B cell (primary cell): ENCODE data around the gene B3GALT2. TPM values are rescaled to one million over a fixed set of nuclear protein-coding genes. Genes with fewer than 3 reads are reported as not detected.

Experiments
- ATAC-seq: fragments of 200-7000 bp; cut with Tn5 transposase; one replicate; pipeline ENCODE4 v1.10.0; 2021; ENCODE audit warnings: low read depth, mild to moderate bottlenecking, moderate number of reproducible peaks, moderate library complexity
- CTCF ChIA-PET: fragments of 350-600 bp; sonication (Branson Sonifier 250); formaldehyde crosslinking; loops from one replicate; lab custom pipeline; 2021; ENCODE audit warnings: antibody characterized with exemption, inconsistent platforms; lab: Charles Lee
- POLR2A ChIA-PET: fragments of 350-600 bp; sonication (Branson Sonifier 250); formaldehyde crosslinking; loops from one replicate; lab custom pipeline; 2021; ENCODE audit warnings: antibody characterized with exemption; lab: Charles Lee
- DNase-seq: peaks from one replicate; pipeline ENCODE4 v3.0.0; 2013
- H2AFZ ChIP-seq: 2 replicates; pipeline ENCODE4 v1.6.1; 2012; ENCODE audit warnings: mild to moderate bottlenecking, low read depth, low read length; ENCODE audit not compliant: insufficient read depth, poor library complexity, severe bottlenecking
- H3K27ac ChIP-seq, 2 donors: 1 replicate in 1 of 2; 2 replicates in 1 of 2; pipeline ENCODE4 v1.5.1; 2012 to 2013; ENCODE audit warnings: low read length in 2 of 2, mild to moderate bottlenecking in 2 of 2, moderate library complexity in 1 of 2
- H3K27me3 ChIP-seq, 4 experiments: fragments of 200-600 bp in 1 of 4; sonication (generic) in 1 of 4; replicated peaks in 1 of 4; 1 replicate in 2 of 4; 2 replicates in 2 of 4; pipeline versions ENCODE4 v1.6.1 to v1.7.0; 2013 to 2016; ENCODE audit warnings: low read length in 3 of 4, mild to moderate bottlenecking in 2 of 4, mixed read lengths in 1 of 4, moderate library complexity in 1 of 4; ENCODE audit not compliant: insufficient read depth in 4 of 4, control insufficient read depth in 3 of 4; ENCODE audit errors: control extremely low read depth in 1 of 4
- H3K36me3 ChIP-seq, 2 experiments: replicated peaks in 1 of 2; 1 replicate in 1 of 2; 2 replicates in 1 of 2; pipeline versions ENCODE4 v1.6.1 to v1.7.1; 2013; ENCODE audit warnings: low read length in 1 of 2; ENCODE audit not compliant: insufficient read depth in 2 of 2, control insufficient read depth in 1 of 2; ENCODE audit errors: control extremely low read depth in 1 of 2, extremely low read depth in 1 of 2
- H3K4me1 ChIP-seq, 2 donors: fragments of 200-600 bp in 1 of 2; sonication (generic) in 1 of 2; 1 replicate in 1 of 2; 2 replicates in 1 of 2; pipeline versions ENCODE4 v1.5.1 to v1.6.1; 2013 to 2017; ENCODE audit warnings: low read length in 2 of 2; ENCODE audit not compliant: control insufficient read depth in 2 of 2, insufficient read depth in 2 of 2
- H3K4me2 ChIP-seq: replicated peaks from 2 replicates; pipeline ENCODE3; 2012; ENCODE audit warnings: mild to moderate bottlenecking, low read depth, low read length; ENCODE audit not compliant: poor library complexity, severe bottlenecking
- H3K4me3 ChIP-seq, 5 experiments: fragments of 200-600 bp in 1 of 5; sonication (generic) in 1 of 5; 1 replicate in 3 of 5; 2 replicates in 2 of 5; pipeline versions ENCODE4 v1.5.1 to v1.7.0; 2011 to 2016; ENCODE audit warnings: low read length in 4 of 5, mild to moderate bottlenecking in 4 of 5, low read depth in 2 of 5, control low read depth in 1 of 5, moderate library complexity in 1 of 5; ENCODE audit not compliant: insufficient read depth in 1 of 5; ENCODE audit errors: control extremely low read depth in 1 of 5, extremely low read depth in 1 of 5
- H3K79me2 ChIP-seq: fragments of 200-600 bp; sonication (generic); one replicate; pipeline ENCODE4 v1.6.0; 2016; ENCODE audit warnings: low read length; ENCODE audit not compliant: control insufficient read depth, insufficient read depth
- H3K9ac ChIP-seq: fragments of 200-600 bp; sonication (generic); 2 replicates; pipeline ENCODE4 v1.6.1; 2017; ENCODE audit warnings: mild to moderate bottlenecking, low read length, moderate library complexity
- H3K9me3 ChIP-seq, 3 donors: one replicate each; pipeline versions ENCODE4 v1.6.1 to v1.7.1; 2013; ENCODE audit warnings: low read length in 2 of 3; ENCODE audit not compliant: control insufficient read depth in 2 of 3, insufficient read depth in 1 of 3; ENCODE audit errors: control extremely low read depth in 1 of 3
- H4K20me1 ChIP-seq: 2 replicates; pipeline ENCODE4 v1.6.0; 2012; ENCODE audit warnings: mild to moderate bottlenecking, low read length; ENCODE audit not compliant: insufficient read depth, control insufficient read depth, poor library complexity, severe bottlenecking
- H3K27ac Mint-ChIP-seq: one replicate; pipeline ENCODE4 v1.8.0; 2021; ENCODE audit warnings: mixed read lengths
- H3K27me3 Mint-ChIP-seq: one replicate; pipeline ENCODE4 v1.8.0; 2021; ENCODE audit warnings: mixed read lengths
- H3K4me1 Mint-ChIP-seq: one replicate; pipeline ENCODE4 v1.8.0; 2021; ENCODE audit warnings: mixed read lengths
- H3K4me3 Mint-ChIP-seq: one replicate; pipeline ENCODE4 v1.8.0; 2021; ENCODE audit warnings: mixed read lengths
- H3K9me3 Mint-ChIP-seq: one replicate; pipeline ENCODE4 v1.8.0; 2022; ENCODE audit warnings: mixed read lengths; ENCODE audit not compliant: insufficient read depth
- CTCF ChIP-seq: fragments of 200-600 bp; IDR thresholded peaks from one replicate; pipeline ENCODE4 v1.8.0; 2022; ENCODE audit warnings: antibody characterized with exemption, mild to moderate bottlenecking
- EZH2 ChIP-seq: IDR thresholded peaks from 2 replicates; pipeline ENCODE4 v1.6.1; 2012; ENCODE audit warnings: borderline replicate concordance, low read depth, mild to moderate bottlenecking, moderate library complexity, low read length; ENCODE audit not compliant: insufficient read depth, poor library complexity, severe bottlenecking
- WGBS: methylation state at CpG from one replicate; pipeline ENCODE4 v1.1.5; 2013; ENCODE audit warnings: missing lambda C conversion rate; ENCODE audit not compliant: insufficient coverage; 5-methylcytosine and 5-hydroxymethylcytosine counted together
- intact Hi-C: fragments of 100-400 bp; cut with micrococcal nuclease; formaldehyde crosslinking; loops from one replicate; pipeline ENCODE4 v1.10.0; 2022
- polyA plus RNA-seq: library from polyadenylated mRNA; depleted of rRNA; stranded (reverse); fragments of >200 nt; gene quantifications from 2 replicates; pipeline ENCODE4 v1.2.3, GENCODE V29; 2012
- total RNA-seq, 2 donors: library from RNA; stranded (reverse); fragments of 120-200 nt in 1 of 2; gene quantifications; 1 replicate in 1 of 2; 2 replicates in 1 of 2; pipeline versions ENCODE4 v1.2.3 to v1.2.4, GENCODE V29; 2013 to 2022

B3GALT2 gene
- total and polyA plus RNA-seq, 2 donors (not counting 1 experiment from before 2014, with no cell fraction given), result 0.07 TPM; not detected in 1

DNA sequence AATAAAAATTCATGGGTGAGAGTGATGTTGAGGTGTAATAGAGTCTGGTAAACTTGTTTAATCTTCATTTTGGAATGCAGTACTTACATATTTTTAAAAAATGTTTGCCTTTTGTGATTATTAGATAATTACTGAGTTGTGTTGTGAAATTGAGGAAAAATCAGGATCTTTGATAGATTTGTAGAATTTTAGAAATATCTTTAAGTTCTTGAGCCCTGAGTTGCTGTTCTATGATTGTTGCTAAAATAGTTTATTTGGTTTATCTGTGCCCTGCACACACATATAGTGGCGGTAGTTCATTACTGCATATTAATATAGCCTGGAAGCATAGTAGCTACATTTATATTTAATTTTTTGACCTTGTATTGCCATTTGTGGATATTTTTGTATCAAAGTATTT, 1.6 kb downstream of the B3GALT2 start:
- no peak for DNase-seq

More for the DNA sequence above, 1.6 kb downstream of the B3GALT2 start:
- Histone ChIP-seq H3K79me2 (peaks cover 42% of the 10 kb centered on the region), H3K4me1 (peaks cover 4 to 13% of the 10 kb centered on the region in 2 donors), H3K4me3 (no peak overlapping the region), H3K27ac (no peak overlapping the region), H2AFZ (no peak overlapping the region), H3K4me2 (no peak overlapping the region), H3K9me3 (no peaks in the 10 kb centered on the region), H3K36me3 (no peaks in the 10 kb centered on the region), H3K27me3 (no peaks in the 10 kb centered on the region), H3K9ac (no peak overlapping the region), H4K20me1 (peaks cover 35% of the 10 kb centered on the region)
- H3K27ac Mint-ChIP-seq, result no peak overlapping the region
- no peak for ATAC-seq
- intact Hi-C loops, result no loop called here
- no peaks in the 10 kb centered on the region for H3K9me3 Mint-ChIP-seq
- WGBS, result no CpG with 5 or more reads among the region's 1 CpG
- no peaks in the 10 kb centered on the region for H3K27me3 Mint-ChIP-seq
- TF ChIP-seq EZH2, result no peak
- TF ChIP-seq CTCF, result no peak
- peaks cover 23% of the 10 kb centered on the region for H3K4me1 Mint-ChIP-seq
- no peak overlapping the region for H3K4me3 Mint-ChIP-seq
- ChIA-PET POLR2A (no interaction called here), CTCF (interaction anchor here (1.2 kb wide), 1 partner anchor 1110 kb away, joined by 5 read pairs; no protein-coding TSS in a partner anchor)
